ENCODE measurements around the gene ELOVL4.

ELOVL4 gene

GRCh38 chr6:79894939-79895338, 52.4 kb downstream of the ELOVL4 start:
- H3K4me3 Mint-ChIP-seq = no peak overlapping the region
- H3K27ac Mint-ChIP-seq = no peak overlapping the region
- no peaks in the 10 kb centered on the region for H3K4me1 Mint-ChIP-seq (ENCODE audit: low read depth)
- H3K27me3 Mint-ChIP-seq (ENCODE audit: low read depth) = peaks cover 2% of the 10 kb centered on the region
- H3K36me3 Mint-ChIP-seq (ENCODE audit: low read depth) = no peaks in the 10 kb centered on the region
- no peaks in the 10 kb centered on the region for H3K9me3 Mint-ChIP-seq
- DNase-seq (ENCODE audit: low spot score) = no peak

GRCh38 chr6:79888587-79888986, 58.8 kb downstream of the ELOVL4 start:
- Mint-ChIP-seq H3K27ac (no peak overlapping the region), H3K36me3 (ENCODE audit: low read depth) (no peaks in the 10 kb centered on the region), H3K4me1 (ENCODE audit: low read depth) (no peaks in the 10 kb centered on the region), H3K27me3 (ENCODE audit: low read depth) (no peaks in the 10 kb centered on the region), H3K4me3 (no peak overlapping the region), H3K9me3 (no peaks in the 10 kb centered on the region)
- no peak for DNase-seq (ENCODE audit: low spot score)

- Mint-ChIP-seq H3K9me3 (no peaks in the 10 kb centered on the region), H3K27ac (no peak overlapping the region), H3K36me3 (ENCODE audit: low read depth) (no peaks in the 10 kb centered on the region), H3K4me3 (no peak overlapping the region), H3K27me3 (ENCODE audit: low read depth) (peaks cover 20% of the 10 kb centered on the region), H3K4me1 (ENCODE audit: low read depth) (peaks cover 2% of the 10 kb centered on the region)
- DNase-seq (ENCODE audit: low spot score) = no peak
These were observed 69.1 kb downstream of the ELOVL4 start for GRCh38 chr6:79878142-79878748.

- Mint-ChIP-seq H3K27me3 (ENCODE audit: low read depth) (peaks cover 16% of the 10 kb centered on the region), H3K4me3 (no peak overlapping the region), H3K4me1 (ENCODE audit: low read depth) (peaks cover 7% of the 10 kb centered on the region)
These were observed 72.7 kb downstream of the ELOVL4 start for GRCh38 chr6:79874531-79875134.

GRCh38 chr6:79872986-79873385, 74.4 kb downstream of the ELOVL4 start:
- no peak overlapping the region for H3K27ac Mint-ChIP-seq
- peaks cover 9% of the 10 kb centered on the region for H3K4me1 Mint-ChIP-seq (ENCODE audit: low read depth)

More at GRCh38 chr6:79874531-79875134, 72.7 kb downstream of the ELOVL4 start:
- Mint-ChIP-seq H3K9me3 (no peaks in the 10 kb centered on the region), H3K27ac (no peak overlapping the region), H3K36me3 (ENCODE audit: low read depth) (no peaks in the 10 kb centered on the region)
- no peak for DNase-seq (ENCODE audit: low spot score)

GRCh38 chr6:79872303-79872702, 75.0 kb downstream of the ELOVL4 start:
- Mint-ChIP-seq H3K4me1 (ENCODE audit: low read depth) (peaks cover 9% of the 10 kb centered on the region), H3K27ac (no peak overlapping the region), H3K36me3 (ENCODE audit: low read depth) (no peaks in the 10 kb centered on the region), H3K27me3 (ENCODE audit: low read depth) (peaks cover 16% of the 10 kb centered on the region), H3K4me3 (no peak overlapping the region), H3K9me3 (no peaks in the 10 kb centered on the region)
- DNase-seq (ENCODE audit: low spot score) = no peak

More at GRCh38 chr6:79872986-79873385, 74.4 kb downstream of the ELOVL4 start:
- Mint-ChIP-seq H3K36me3 (ENCODE audit: low read depth) (no peaks in the 10 kb centered on the region), H3K27me3 (ENCODE audit: low read depth) (peaks cover 16% of the 10 kb centered on the region), H3K9me3 (no peaks in the 10 kb centered on the region), H3K4me3 (no peak overlapping the region)
- no peak for DNase-seq (ENCODE audit: low spot score)

GRCh38 chr6:79869600-79870084, 77.7 kb downstream of the ELOVL4 start:
- Mint-ChIP-seq H3K36me3 (ENCODE audit: low read depth) (no peaks in the 10 kb centered on the region), H3K4me1 (ENCODE audit: low read depth) (peaks cover 9% of the 10 kb centered on the region), H3K4me3 (peak overlapping the region; percentile 53), H3K9me3 (no peaks in the 10 kb centered on the region), H3K27ac (peak overlapping the region; percentile 55), H3K27me3 (ENCODE audit: low read depth) (peaks cover 8% of the 10 kb centered on the region)
- DNase-seq (ENCODE audit: low spot score) = peak; percentile 76

GRCh38 chr6:79869184-79869583, 78.2 kb downstream of the ELOVL4 start:
- Mint-ChIP-seq H3K36me3 (ENCODE audit: low read depth) (no peaks in the 10 kb centered on the region), H3K27me3 (ENCODE audit: low read depth) (peaks cover 3% of the 10 kb centered on the region), H3K4me1 (ENCODE audit: low read depth) (peaks cover 9% of the 10 kb centered on the region), H3K4me3 (no peak overlapping the region), H3K9me3 (no peaks in the 10 kb centered on the region), H3K27ac (no peak overlapping the region)
- no peak for DNase-seq (ENCODE audit: low spot score)

GRCh38 chr6:79868098-79868722, 79.1 kb downstream of the ELOVL4 start:
- H3K9me3 Mint-ChIP-seq = no peaks in the 10 kb centered on the region
- H3K27ac Mint-ChIP-seq = no peak overlapping the region
- no peaks in the 10 kb centered on the region for H3K36me3 Mint-ChIP-seq (ENCODE audit: low read depth)
- DNase-seq (ENCODE audit: low spot score) = peak; percentile 23
- peaks cover 9% of the 10 kb centered on the region for H3K4me1 Mint-ChIP-seq (ENCODE audit: low read depth)
- no peak overlapping the region for H3K4me3 Mint-ChIP-seq
- peaks cover 3% of the 10 kb centered on the region for H3K27me3 Mint-ChIP-seq (ENCODE audit: low read depth)

Measured in T-helper 2 cell treated with Interferon-gamma antibody and Interleukin-4, amounts not matched to agents 5 μg/mL and 100 μg/mL, for 36 hours (primary cell).